ENCODE results near the gene ARHGEF11.

DNA sequence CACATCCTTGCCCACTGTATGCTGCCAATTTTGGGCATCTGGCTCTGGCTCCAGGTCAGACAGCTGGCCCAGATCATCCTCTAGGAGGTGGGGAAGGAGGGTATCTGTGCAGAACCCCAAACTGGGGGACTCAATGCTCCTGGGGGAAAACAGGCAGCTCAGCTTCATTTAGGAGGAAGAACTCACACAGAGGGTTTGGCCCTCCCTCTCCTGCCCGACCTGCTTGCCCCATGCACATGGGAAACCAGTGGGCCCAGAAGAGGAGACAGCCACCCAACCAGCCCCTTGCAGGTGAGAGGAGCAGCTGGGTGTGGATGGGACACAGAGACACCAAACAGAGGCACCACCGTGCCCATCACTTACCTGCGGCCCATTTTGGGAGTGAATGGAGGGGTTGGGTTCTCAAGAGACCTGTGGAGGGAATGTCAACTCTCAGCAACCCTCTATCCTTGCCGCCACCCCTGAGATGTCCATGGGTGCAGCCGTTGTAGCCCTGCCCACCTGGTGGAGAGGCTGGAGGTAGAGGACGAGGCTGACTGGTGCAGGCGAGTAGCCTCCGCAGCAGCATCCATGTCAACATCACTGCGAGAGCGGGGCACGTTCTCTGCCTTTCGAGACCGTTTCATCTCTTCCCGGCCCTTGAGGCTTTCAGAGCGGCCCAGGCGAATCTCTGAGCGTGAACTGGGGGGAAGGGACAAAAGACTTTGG, 97.6 kb downstream of the ARHGEF11 start:
- TF ChIP-seq EZH2 (IDR thresholded peaks at IDR 0.05; ENCODE audit: borderline replicate concordance, low read depth, low read length, poor library complexity, severe bottlenecking): no peak
- TF ChIP-seq, protein P1, sequence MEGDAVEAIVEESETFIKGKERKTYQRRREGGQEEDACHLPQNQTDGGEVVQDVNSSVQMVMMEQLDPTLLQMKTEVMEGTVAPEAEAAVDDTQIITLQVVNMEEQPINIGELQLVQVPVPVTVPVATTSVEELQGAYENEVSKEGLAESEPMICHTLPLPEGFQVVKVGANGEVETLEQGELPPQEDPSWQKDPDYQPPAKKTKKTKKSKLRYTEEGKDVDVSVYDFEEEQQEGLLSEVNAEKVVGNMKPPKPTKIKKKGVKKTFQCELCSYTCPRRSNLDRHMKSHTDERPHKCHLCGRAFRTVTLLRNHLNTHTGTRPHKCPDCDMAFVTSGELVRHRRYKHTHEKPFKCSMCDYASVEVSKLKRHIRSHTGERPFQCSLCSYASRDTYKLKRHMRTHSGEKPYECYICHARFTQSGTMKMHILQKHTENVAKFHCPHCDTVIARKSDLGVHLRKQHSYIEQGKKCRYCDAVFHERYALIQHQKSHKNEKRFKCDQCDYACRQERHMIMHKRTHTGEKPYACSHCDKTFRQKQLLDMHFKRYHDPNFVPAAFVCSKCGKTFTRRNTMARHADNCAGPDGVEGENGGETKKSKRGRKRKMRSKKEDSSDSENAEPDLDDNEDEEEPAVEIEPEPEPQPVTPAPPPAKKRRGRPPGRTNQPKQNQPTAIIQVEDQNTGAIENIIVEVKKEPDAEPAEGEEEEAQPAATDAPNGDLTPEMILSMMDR (conservative IDR thresholded peaks at IDR 0.05; ENCODE audit: low read depth, low read length): no peak
